ENCODE data around the gene GHR.
"Not testable (repeated sequence)": the region's sequence is repeated elsewhere in the genome, so short reads cannot be mapped to it uniquely, and the experiment has no call there.

Gene GHR

GRCh38 chr5:42680046-42680445, 256.8 kb downstream of the GHR start:
- H3K9me3 ChIP-seq (ENCODE audit: low read length) = no peaks in the 10 kb centered on the region
- peaks cover 6% of the 10 kb centered on the region for H3K4me1 ChIP-seq (ENCODE audit: insufficient read depth, low read length, severe bottlenecking)
- TF ChIP-seq CTCF (IDR thresholded peaks at IDR 0.05; ENCODE audit: low read length) = no peak
- TF ChIP-seq EZH2 (IDR thresholded peaks at IDR 0.05; ENCODE audit: borderline replicate concordance, low read length) = no peak
- H3K9me2 ChIP-seq (ENCODE audit: low read depth, low read length) = no peaks in the 10 kb centered on the region
- H3K4me2 ChIP-seq (ENCODE audit: low read length) = no peak overlapping the region
- no peaks in the 10 kb centered on the region for H3K27me3 ChIP-seq (ENCODE audit: insufficient read depth, low read length)
- H3K4me3 ChIP-seq (ENCODE audit: low read depth, low read length, poor library complexity, severe bottlenecking) = no peak overlapping the region
- no peaks in the 10 kb centered on the region for H4K20me1 ChIP-seq (ENCODE audit: insufficient read depth, low read length)
- no peaks in the 10 kb centered on the region for H3F3A ChIP-seq (ENCODE audit: insufficient read depth, low read length)
- H3K9ac ChIP-seq (ENCODE audit: low read length) = no peak overlapping the region
- H3K36me3 ChIP-seq (ENCODE audit: insufficient read depth, low read length) = no peaks in the 10 kb centered on the region
- H3K79me2 ChIP-seq (ENCODE audit: insufficient read depth, low read length) = no peaks in the 10 kb centered on the region
- H3K27ac ChIP-seq (ENCODE audit: low read depth, low read length, poor library complexity, severe bottlenecking) = no peak overlapping the region
- no peak overlapping the region for H2AFZ ChIP-seq (ENCODE audit: low read length)

- H3K27me3 ChIP-seq (ENCODE audit: insufficient read depth, low read length); H3F3A ChIP-seq (ENCODE audit: insufficient read depth, low read length); H3K9me3 ChIP-seq (ENCODE audit: low read length); H4K20me1 ChIP-seq (ENCODE audit: insufficient read depth, low read length); H3K9ac ChIP-seq (ENCODE audit: low read length); H2AFZ ChIP-seq (ENCODE audit: low read length); H3K9me2 ChIP-seq (ENCODE audit: low read depth, low read length); H3K79me2 ChIP-seq (ENCODE audit: insufficient read depth, low read length); H3K27ac ChIP-seq (ENCODE audit: low read depth, low read length, poor library complexity, severe bottlenecking); H3K36me3 ChIP-seq (ENCODE audit: insufficient read depth, low read length); H3K4me2 ChIP-seq (ENCODE audit: low read length); H3K4me1 ChIP-seq (ENCODE audit: insufficient read depth, low read length, severe bottlenecking); H3K4me3 ChIP-seq (ENCODE audit: low read depth, low read length, poor library complexity, severe bottlenecking): not testable (repeated sequence)
Measured at GRCh38 chr5:42685078-42685477, 261.8 kb downstream of the GHR start.

- Histone ChIP-seq H3K4me1 (ENCODE audit: insufficient read depth, low read length, severe bottlenecking) (peaks cover 9% of the 10 kb centered on the region), H3K4me2 (ENCODE audit: low read length) (no peak overlapping the region), H3K27ac (ENCODE audit: low read depth, low read length, poor library complexity, severe bottlenecking) (no peak overlapping the region), H3K9ac (ENCODE audit: low read length) (no peak overlapping the region), H3K27me3 (ENCODE audit: insufficient read depth, low read length) (no peaks in the 10 kb centered on the region), H4K20me1 (ENCODE audit: insufficient read depth, low read length) (no peaks in the 10 kb centered on the region), H2AFZ (ENCODE audit: low read length) (no peak overlapping the region), H3K9me3 (ENCODE audit: low read length) (no peaks in the 10 kb centered on the region), H3F3A (ENCODE audit: insufficient read depth, low read length) (no peaks in the 10 kb centered on the region), H3K9me2 (ENCODE audit: low read depth, low read length) (no peaks in the 10 kb centered on the region), H3K4me3 (ENCODE audit: low read depth, low read length, poor library complexity, severe bottlenecking) (no peak overlapping the region), H3K36me3 (ENCODE audit: insufficient read depth, low read length) (no peaks in the 10 kb centered on the region), H3K79me2 (ENCODE audit: insufficient read depth, low read length) (no peaks in the 10 kb centered on the region)
- TF ChIP-seq CTCF (IDR thresholded peaks at IDR 0.05; ENCODE audit: low read length) (no peak), EZH2 (IDR thresholded peaks at IDR 0.05; ENCODE audit: borderline replicate concordance, low read length) (no peak)
Measured at GRCh38 chr5:42689391-42689790, 266.2 kb downstream of the GHR start.

GRCh38 chr5:42691413-42691937, 268.2 kb downstream of the GHR start:
- Histone ChIP-seq H2AFZ (ENCODE audit: low read length) (no peak overlapping the region), H3K4me3 (ENCODE audit: low read depth, low read length, poor library complexity, severe bottlenecking) (no peak overlapping the region), H3K27ac (ENCODE audit: low read depth, low read length, poor library complexity, severe bottlenecking) (no peak overlapping the region), H3K9me3 (ENCODE audit: low read length) (no peaks in the 10 kb centered on the region), H3K27me3 (ENCODE audit: insufficient read depth, low read length) (no peaks in the 10 kb centered on the region), H3K79me2 (ENCODE audit: insufficient read depth, low read length) (no peaks in the 10 kb centered on the region), H3K4me2 (ENCODE audit: low read length) (no peak overlapping the region; the same call in 1 of the 2 replicates), H3K36me3 (ENCODE audit: insufficient read depth, low read length) (no peaks in the 10 kb centered on the region), H3K4me1 (ENCODE audit: insufficient read depth, low read length, severe bottlenecking) (peaks cover 9% of the 10 kb centered on the region), H3K9me2 (ENCODE audit: low read depth, low read length) (no peaks in the 10 kb centered on the region), H3K9ac (ENCODE audit: low read length) (no peak overlapping the region), H4K20me1 (ENCODE audit: insufficient read depth, low read length) (no peaks in the 10 kb centered on the region), H3F3A (ENCODE audit: insufficient read depth, low read length) (no peaks in the 10 kb centered on the region)
- TF ChIP-seq EZH2 (IDR thresholded peaks at IDR 0.05; ENCODE audit: borderline replicate concordance, low read length) (no peak), CTCF (IDR thresholded peaks at IDR 0.05; ENCODE audit: low read length) (no peak)
